Suprapubic skin (tissue), 4 donors: ENCODE measurements around the gene KCNH8.

Experiments used
- CTCF ChIP-seq, 2 donors: fragments of 200-600 bp in 1 of 2; fragments of 450-650 bp in 1 of 2; sonication (generic) in 1 of 2; IDR thresholded peaks; one replicate each; pipeline ENCODE4 v1.5.1; 2016 to 2019; ENCODE audit warnings: antibody characterized with exemption in 2 of 2, mild to moderate bottlenecking in 1 of 2, moderate library complexity in 1 of 2
- POLR2A ChIP-seq, 2 donors: fragments of 450-650 bp; IDR thresholded peaks; one replicate each; pipeline ENCODE4 v1.6.1; 2017; ENCODE audit warnings: antibody characterized with exemption in 2 of 2, mild to moderate bottlenecking in 2 of 2, moderate library complexity in 2 of 2
- POLR2AphosphoS5 ChIP-seq, 3 donors: sonication (generic); formaldehyde crosslinking; IDR thresholded peaks; one replicate each; pipeline ENCODE4 v1.6.1; 2017; ENCODE audit warnings: antibody characterized with exemption in 3 of 3

- no peak for TF ChIP-seq CTCF (IDR thresholded peaks at IDR 0.05)
- TF ChIP-seq POLR2AphosphoS5 (IDR thresholded peaks at IDR 0.05) = no peak
- TF ChIP-seq POLR2A (IDR thresholded peaks at IDR 0.05) = no peak
Measured at GRCh38 chr3:19274576-19274975, 126.3 kb downstream of the KCNH8 start.
